Liver (tissue), 9 donors: Measurements from ENCODE around the gene CDC42SE1. TPM values are rescaled to one million over a fixed set of nuclear protein-coding genes. Genes with fewer than 3 reads are reported as not detected.

Source experiments
- DNase-seq: peaks from one replicate; pipeline ENCODE4 v3.0.0-alpha.2; 2017; ENCODE audit warnings: low spot score
- H3K27ac ChIP-seq, 2 donors: one replicate each; pipeline ENCODE4 v1.7.0; 2013; ENCODE audit warnings: inconsistent platforms in 2 of 2, low read length in 2 of 2, control low read depth in 1 of 2, low read depth in 1 of 2, mild to moderate bottlenecking in 1 of 2
- H3K27me3 ChIP-seq, 4 donors: one replicate each; pipeline versions ENCODE4 v1.6.1 to v1.7.0; 2013; ENCODE audit warnings: low read length in 3 of 4, inconsistent platforms in 1 of 4, mild to moderate bottlenecking in 1 of 4, moderate library complexity in 1 of 4; ENCODE audit not compliant: control insufficient read depth in 4 of 4, insufficient read depth in 4 of 4
- H3K36me3 ChIP-seq, 4 donors: one replicate each; pipeline versions ENCODE4 v1.6.1 to v1.7.0; 2013; ENCODE audit warnings: low read length in 3 of 4, mild to moderate bottlenecking in 3 of 4, low read depth in 1 of 4, moderate library complexity in 1 of 4; ENCODE audit not compliant: control insufficient read depth in 4 of 4, insufficient read depth in 3 of 4
- H3K4me1 ChIP-seq, 4 donors: one replicate each; pipeline versions ENCODE4 v1.6.1 to v1.7.0; 2013; ENCODE audit warnings: low read length in 3 of 4, mild to moderate bottlenecking in 3 of 4, moderate library complexity in 1 of 4; ENCODE audit not compliant: control insufficient read depth in 4 of 4, insufficient read depth in 4 of 4
- H3K4me3 ChIP-seq, 3 donors: one replicate each; pipeline versions ENCODE4 v1.6.1 to v1.7.0; 2013; ENCODE audit warnings: low read length in 3 of 3, control low read depth in 1 of 3, low read depth in 1 of 3, mild to moderate bottlenecking in 1 of 3
- H3K9ac ChIP-seq, 2 donors: one replicate each; pipeline ENCODE4 v1.7.0; 2013; ENCODE audit warnings: low read length in 2 of 2, mild to moderate bottlenecking in 2 of 2, moderate library complexity in 2 of 2, control low read depth in 1 of 2, low read depth in 1 of 2
- H3K9me3 ChIP-seq, 4 donors: one replicate each; pipeline versions ENCODE4 v1.6.1 to v1.7.0; 2013; ENCODE audit warnings: low read length in 3 of 4; ENCODE audit not compliant: control insufficient read depth in 4 of 4
- EGR1 ChIP-seq, 2 donors: IDR thresholded peaks; 2 replicates each; pipeline ENCODE4 v1.6.1; 2016 to 2018; ENCODE audit warnings: antibody characterized with exemption in 2 of 2, low read depth in 2 of 2
- FOXA2 ChIP-seq: IDR thresholded peaks from 2 replicates; pipeline ENCODE4 v1.6.1; 2016; ENCODE audit warnings: antibody characterized with exemption
- GABPA ChIP-seq, 2 donors: IDR thresholded peaks in 1 of 2; conservative IDR thresholded peaks in 1 of 2; 2 replicates each; pipeline ENCODE4 v1.6.1; 2016; ENCODE audit warnings: antibody characterized with exemption in 2 of 2, mild to moderate bottlenecking in 1 of 2, moderate library complexity in 1 of 2
- HNF4G ChIP-seq: IDR thresholded peaks from 2 replicates; pipeline ENCODE4 v1.6.1; 2016; ENCODE audit warnings: antibody characterized with exemption
- JUND ChIP-seq, 2 donors: IDR thresholded peaks; 2 replicates each; pipeline ENCODE4 v1.6.1; 2016; ENCODE audit warnings: antibody characterized with exemption in 2 of 2
- NR2F2 ChIP-seq: IDR thresholded peaks from 2 replicates; pipeline ENCODE4 v1.6.1; 2016; ENCODE audit warnings: antibody characterized with exemption
- RAD21 ChIP-seq, 2 donors: IDR thresholded peaks; 2 replicates each; pipeline ENCODE4 v1.6.1; 2016; ENCODE audit warnings: antibody characterized with exemption in 2 of 2, mild to moderate bottlenecking in 2 of 2
- RXRA ChIP-seq, 2 donors: IDR thresholded peaks; 2 replicates each; pipeline ENCODE4 v1.6.1; 2017 to 2018; ENCODE audit warnings: antibody characterized with exemption in 2 of 2, mild to moderate bottlenecking in 1 of 2
- TAF1 ChIP-seq: conservative IDR thresholded peaks from 2 replicates; pipeline ENCODE4 v1.6.1; 2016; ENCODE audit warnings: antibody characterized with exemption, mild to moderate bottlenecking
- YY1 ChIP-seq: IDR thresholded peaks from 2 replicates; pipeline ENCODE4 v1.6.1; 2016; ENCODE audit warnings: antibody characterized with exemption, mild to moderate bottlenecking
- WGBS: extraction: QIAGEN DNeasy Blood & Tissue Kit; methylation state at CpG from one replicate; pipeline ENCODE4 v1.1.7; 2013; 5-methylcytosine and 5-hydroxymethylcytosine counted together
- polyA plus RNA-seq, 2 donors: library from polyadenylated mRNA; stranded (reverse) in 1 of 2; unstranded in 1 of 2; fragments of 200-250 nt in 1 of 2; fragments of >200 nt in 1 of 2; fragmentation: Nextera tagmentation in 1 of 2; extraction: Ambion mirVana in 1 of 2; gene quantifications; one replicate each; pipeline versions ENCODE4 v1.2.1 to v1.2.3, GENCODE V29; 2013 to 2015
- total RNA-seq, 2 donors: library from RNA; depleted of rRNA; stranded (reverse); fragments of >200 nt; gene quantifications; one replicate each; pipeline ENCODE4 v1.2.3, GENCODE V29; 2014
- TF ChIP-seq, protein P1 (sequence below): IDR thresholded peaks from 2 replicates; pipeline ENCODE4 v1.6.1; 2016; ENCODE audit warnings: antibody characterized with exemption, mild to moderate bottlenecking
- TF ChIP-seq, protein P2 (sequence below): IDR thresholded peaks from 2 replicates; pipeline ENCODE4 v1.6.1; 2016; ENCODE audit warnings: antibody characterized with exemption
- TF ChIP-seq, protein P3 (sequence below): IDR thresholded peaks from 2 replicates; pipeline ENCODE4 v1.6.1; 2016; ENCODE audit warnings: antibody characterized with exemption
- TF ChIP-seq, protein P4 (sequence below): IDR thresholded peaks from 2 replicates; pipeline ENCODE4 v1.6.1; 2016; ENCODE audit warnings: antibody characterized with exemption
- TF ChIP-seq, protein P5 (sequence below): fragments of 150-350 bp; IDR thresholded peaks from 2 replicates; pipeline ENCODE4 v1.5.1; 2017; ENCODE audit warnings: improper control_type of control experiment, low read depth, low read length; ENCODE audit not compliant: missing input control
- donor health status: healthy.
- donor health status: healthy.
- donor health status: healthy.
- donor health status: healthy.
- donor health status: healthy.

Gene CDC42SE1
- total and polyA plus RNA-seq, 4 donors, result 9.5 to 28.1 (median 16.7) TPM

DNA sequence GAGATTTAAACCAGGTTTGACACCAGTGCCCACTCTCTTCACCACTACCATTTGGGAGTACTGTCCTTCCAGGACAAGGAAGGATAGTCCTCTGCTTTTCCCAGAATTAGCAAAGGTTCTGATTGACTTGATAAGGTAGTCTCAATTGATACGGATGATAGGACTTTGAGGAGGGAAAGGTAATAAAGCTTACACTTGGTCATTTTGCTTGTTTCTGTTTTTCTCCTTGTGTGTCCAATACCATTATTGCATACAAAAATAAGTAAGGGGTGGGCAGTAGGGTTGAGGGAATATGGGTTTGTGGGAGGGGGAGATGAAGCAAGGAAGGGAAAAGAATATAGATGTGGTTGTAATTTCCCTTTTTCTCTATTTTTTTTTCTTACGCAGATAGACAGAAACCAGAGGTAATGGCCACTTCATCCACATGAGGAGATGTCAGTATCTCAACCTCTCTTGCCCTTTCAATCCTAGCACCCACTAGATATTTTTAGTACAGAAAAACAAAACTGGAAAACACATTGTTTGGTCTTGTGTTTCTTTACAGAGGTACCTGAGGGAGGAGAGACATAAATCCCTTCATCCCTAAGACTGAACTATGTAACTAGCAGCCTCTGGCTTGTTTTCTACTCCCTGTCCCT, 9.3 kb downstream of the CDC42SE1 start:
- no peaks in the 10 kb centered on the region for H3K27me3 ChIP-seq
- peaks cover 0 to 16% (median 12%) of the 10 kb centered on the region in 4 donors for H3K4me1 ChIP-seq
- no peak for TF ChIP-seq YY1
- TF ChIP-seq RAD21 (IDR thresholded peaks at IDR 0.05), result no peak
- TF ChIP-seq JUND (IDR thresholded peaks at IDR 0.05), result no peak
- TF ChIP-seq, protein P1, sequence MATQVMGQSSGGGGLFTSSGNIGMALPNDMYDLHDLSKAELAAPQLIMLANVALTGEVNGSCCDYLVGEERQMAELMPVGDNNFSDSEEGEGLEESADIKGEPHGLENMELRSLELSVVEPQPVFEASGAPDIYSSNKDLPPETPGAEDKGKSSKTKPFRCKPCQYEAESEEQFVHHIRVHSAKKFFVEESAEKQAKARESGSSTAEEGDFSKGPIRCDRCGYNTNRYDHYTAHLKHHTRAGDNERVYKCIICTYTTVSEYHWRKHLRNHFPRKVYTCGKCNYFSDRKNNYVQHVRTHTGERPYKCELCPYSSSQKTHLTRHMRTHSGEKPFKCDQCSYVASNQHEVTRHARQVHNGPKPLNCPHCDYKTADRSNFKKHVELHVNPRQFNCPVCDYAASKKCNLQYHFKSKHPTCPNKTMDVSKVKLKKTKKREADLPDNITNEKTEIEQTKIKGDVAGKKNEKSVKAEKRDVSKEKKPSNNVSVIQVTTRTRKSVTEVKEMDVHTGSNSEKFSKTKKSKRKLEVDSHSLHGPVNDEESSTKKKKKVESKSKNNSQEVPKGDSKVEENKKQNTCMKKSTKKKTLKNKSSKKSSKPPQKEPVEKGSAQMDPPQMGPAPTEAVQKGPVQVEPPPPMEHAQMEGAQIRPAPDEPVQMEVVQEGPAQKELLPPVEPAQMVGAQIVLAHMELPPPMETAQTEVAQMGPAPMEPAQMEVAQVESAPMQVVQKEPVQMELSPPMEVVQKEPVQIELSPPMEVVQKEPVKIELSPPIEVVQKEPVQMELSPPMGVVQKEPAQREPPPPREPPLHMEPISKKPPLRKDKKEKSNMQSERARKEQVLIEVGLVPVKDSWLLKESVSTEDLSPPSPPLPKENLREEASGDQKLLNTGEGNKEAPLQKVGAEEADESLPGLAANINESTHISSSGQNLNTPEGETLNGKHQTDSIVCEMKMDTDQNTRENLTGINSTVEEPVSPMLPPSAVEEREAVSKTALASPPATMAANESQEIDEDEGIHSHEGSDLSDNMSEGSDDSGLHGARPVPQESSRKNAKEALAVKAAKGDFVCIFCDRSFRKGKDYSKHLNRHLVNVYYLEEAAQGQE, result no peak
- no peak for TF ChIP-seq RXRA (IDR thresholded peaks at IDR 0.05)
- TF ChIP-seq, protein P2, sequence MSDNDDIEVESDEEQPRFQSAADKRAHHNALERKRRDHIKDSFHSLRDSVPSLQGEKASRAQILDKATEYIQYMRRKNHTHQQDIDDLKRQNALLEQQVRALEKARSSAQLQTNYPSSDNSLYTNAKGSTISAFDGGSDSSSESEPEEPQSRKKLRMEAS, result no peak
- TF ChIP-seq, protein P3, sequence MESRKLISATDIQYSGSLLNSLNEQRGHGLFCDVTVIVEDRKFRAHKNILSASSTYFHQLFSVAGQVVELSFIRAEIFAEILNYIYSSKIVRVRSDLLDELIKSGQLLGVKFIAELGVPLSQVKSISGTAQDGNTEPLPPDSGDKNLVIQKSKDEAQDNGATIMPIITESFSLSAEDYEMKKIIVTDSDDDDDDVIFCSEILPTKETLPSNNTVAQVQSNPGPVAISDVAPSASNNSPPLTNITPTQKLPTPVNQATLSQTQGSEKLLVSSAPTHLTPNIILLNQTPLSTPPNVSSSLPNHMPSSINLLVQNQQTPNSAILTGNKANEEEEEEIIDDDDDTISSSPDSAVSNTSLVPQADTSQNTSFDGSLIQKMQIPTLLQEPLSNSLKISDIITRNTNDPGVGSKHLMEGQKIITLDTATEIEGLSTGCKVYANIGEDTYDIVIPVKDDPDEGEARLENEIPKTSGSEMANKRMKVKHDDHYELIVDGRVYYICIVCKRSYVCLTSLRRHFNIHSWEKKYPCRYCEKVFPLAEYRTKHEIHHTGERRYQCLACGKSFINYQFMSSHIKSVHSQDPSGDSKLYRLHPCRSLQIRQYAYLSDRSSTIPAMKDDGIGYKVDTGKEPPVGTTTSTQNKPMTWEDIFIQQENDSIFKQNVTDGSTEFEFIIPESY, result no peak
- TF ChIP-seq EGR1 (IDR thresholded peaks at IDR 0.05; ENCODE audit: low read depth in 2 of 2), result no peak
- no peak for TF ChIP-seq FOXA2
- TF ChIP-seq, protein P4, sequence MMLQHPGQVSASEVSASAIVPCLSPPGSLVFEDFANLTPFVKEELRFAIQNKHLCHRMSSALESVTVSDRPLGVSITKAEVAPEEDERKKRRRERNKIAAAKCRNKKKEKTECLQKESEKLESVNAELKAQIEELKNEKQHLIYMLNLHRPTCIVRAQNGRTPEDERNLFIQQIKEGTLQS, result no peak
- TF ChIP-seq GABPA (IDR thresholded peaks at IDR 0.05 in 1 of 2, conservative IDR thresholded peaks at IDR 0.05 in 1 of 2), result no peak
- TF ChIP-seq HNF4G, result no peak
- TF ChIP-seq, protein P5, sequence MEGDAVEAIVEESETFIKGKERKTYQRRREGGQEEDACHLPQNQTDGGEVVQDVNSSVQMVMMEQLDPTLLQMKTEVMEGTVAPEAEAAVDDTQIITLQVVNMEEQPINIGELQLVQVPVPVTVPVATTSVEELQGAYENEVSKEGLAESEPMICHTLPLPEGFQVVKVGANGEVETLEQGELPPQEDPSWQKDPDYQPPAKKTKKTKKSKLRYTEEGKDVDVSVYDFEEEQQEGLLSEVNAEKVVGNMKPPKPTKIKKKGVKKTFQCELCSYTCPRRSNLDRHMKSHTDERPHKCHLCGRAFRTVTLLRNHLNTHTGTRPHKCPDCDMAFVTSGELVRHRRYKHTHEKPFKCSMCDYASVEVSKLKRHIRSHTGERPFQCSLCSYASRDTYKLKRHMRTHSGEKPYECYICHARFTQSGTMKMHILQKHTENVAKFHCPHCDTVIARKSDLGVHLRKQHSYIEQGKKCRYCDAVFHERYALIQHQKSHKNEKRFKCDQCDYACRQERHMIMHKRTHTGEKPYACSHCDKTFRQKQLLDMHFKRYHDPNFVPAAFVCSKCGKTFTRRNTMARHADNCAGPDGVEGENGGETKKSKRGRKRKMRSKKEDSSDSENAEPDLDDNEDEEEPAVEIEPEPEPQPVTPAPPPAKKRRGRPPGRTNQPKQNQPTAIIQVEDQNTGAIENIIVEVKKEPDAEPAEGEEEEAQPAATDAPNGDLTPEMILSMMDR, result no peak
- H3K36me3 ChIP-seq, result peaks cover 4 to 38% (median 34%) of the 10 kb centered on the region in 4 donors
- no peaks in the 10 kb centered on the region for H3K9me3 ChIP-seq
- H3K4me3 ChIP-seq, result no peak overlapping the region
- WGBS, result 95% methylated on average over 2 of the region's 2 CpGs
- H3K9ac ChIP-seq, result no peak overlapping the region
- no peak overlapping the region for H3K27ac ChIP-seq
- no peak for DNase-seq

DNA sequence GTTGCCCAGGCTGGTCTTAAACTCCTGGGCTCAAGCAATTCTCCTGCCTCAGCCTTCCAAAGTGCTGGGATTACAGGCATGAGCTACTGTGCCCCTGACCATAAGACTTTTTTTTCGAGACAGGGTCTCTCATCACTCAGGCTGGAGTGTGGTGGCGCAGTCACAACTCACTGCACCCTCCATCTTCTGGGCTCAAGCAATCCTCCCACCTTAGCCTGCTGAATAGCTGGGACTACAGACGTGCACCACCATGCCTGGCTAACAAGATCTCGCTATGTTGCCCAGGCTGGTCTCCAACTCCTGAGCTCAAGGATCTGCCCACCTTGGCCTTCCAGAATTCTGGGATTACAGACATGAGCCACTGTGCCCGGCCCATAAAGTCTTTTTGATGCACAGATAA, 10.0 kb downstream of the CDC42SE1 start:
- TF ChIP-seq, protein P1, result no peak
- TF ChIP-seq RXRA (IDR thresholded peaks at IDR 0.05) (no peak), JUND (IDR thresholded peaks at IDR 0.05) (no peak), FOXA2 (no peak), TAF1 (no peak), EGR1 (IDR thresholded peaks at IDR 0.05; ENCODE audit: low read depth in 2 of 2) (no peak), NR2F2 (no peak), RAD21 (IDR thresholded peaks at IDR 0.05) (no peak), YY1 (no peak)
- TF ChIP-seq, protein P4, result no peak
- H3K36me3 ChIP-seq, result peaks cover 2 to 31% (median 27%) of the 10 kb centered on the region in 4 donors
- no peak for DNase-seq
- H3K9ac ChIP-seq, result no peak overlapping the region
- H3K4me3 ChIP-seq, result no peak overlapping the region
- no peak overlapping the region for H3K27ac ChIP-seq
- no peaks in the 10 kb centered on the region for H3K27me3 ChIP-seq
- 97% methylated on average over 5 of the region's 5 CpGs for WGBS
- H3K4me1 ChIP-seq, result peaks cover 0 to 16% (median 12%) of the 10 kb centered on the region in 4 donors
- no peaks in the 10 kb centered on the region for H3K9me3 ChIP-seq
